ENCODE data around the gene SFXN4.
"Not testable (repeated sequence)": the region's sequence is repeated elsewhere in the genome, so short reads cannot be mapped to it uniquely, and the experiment has no call there.

Gene SFXN4

GRCh38 chr10:119143657-119144056, 21.9 kb downstream of the SFXN4 start:
- H3K4me3 ChIP-seq (ENCODE audit: low read depth, low read length), result no peak overlapping the region
- DNase-seq (ENCODE audit: low read depth), result no peak
- TF ChIP-seq CTCF (IDR thresholded peaks at IDR 0.05; ENCODE audit: low read depth, low read length) (no peak), MYC (IDR thresholded peaks at IDR 0.05; ENCODE audit: low read depth, low read length) (no peak), MAX (IDR thresholded peaks at IDR 0.05; ENCODE audit: low read depth, low read length) (no peak), POLR2A (IDR thresholded peaks at IDR 0.05; ENCODE audit: extremely low read depth, insufficient read length) (no peak)

- DNase-seq (ENCODE audit: low read depth), result no peak
- no peak for TF ChIP-seq POLR2A (IDR thresholded peaks at IDR 0.05; ENCODE audit: extremely low read depth, insufficient read length)
- TF ChIP-seq MAX (IDR thresholded peaks at IDR 0.05; ENCODE audit: low read depth, low read length), result no peak
- no peak for TF ChIP-seq MYC (IDR thresholded peaks at IDR 0.05; ENCODE audit: low read depth, low read length)
- no peak for TF ChIP-seq CTCF (IDR thresholded peaks at IDR 0.05; ENCODE audit: low read depth, low read length)
- no peak overlapping the region for H3K4me3 ChIP-seq (ENCODE audit: low read depth, low read length)
Measured at GRCh38 chr10:119140603-119141245, 24.8 kb downstream of the SFXN4 start.

GRCh38 chr10:119139464-119140067, 25.9 kb downstream of the SFXN4 start:
- TF ChIP-seq MAX (IDR thresholded peaks at IDR 0.05; ENCODE audit: low read depth, low read length), result no peak
- peak; percentile 92 for TF ChIP-seq CTCF (IDR thresholded peaks at IDR 0.05; ENCODE audit: low read depth, low read length)
- peak; percentile 79 for DNase-seq (ENCODE audit: low read depth)
- H3K4me3 ChIP-seq (ENCODE audit: low read depth, low read length), result no peak overlapping the region

GRCh38 chr10:119138346-119139306, 26.9 kb downstream of the SFXN4 start:
- DNase-seq (ENCODE audit: low read depth), result peak; percentile 86
- peak; percentile 20 for TF ChIP-seq POLR2A (IDR thresholded peaks at IDR 0.05; ENCODE audit: extremely low read depth, insufficient read length)
- no peak for TF ChIP-seq MYC (IDR thresholded peaks at IDR 0.05; ENCODE audit: low read depth, low read length)
- no peak overlapping the region for H3K4me3 ChIP-seq (ENCODE audit: low read depth, low read length)

- not testable (repeated sequence) for H3K4me3 ChIP-seq (ENCODE audit: low read depth, low read length); DNase-seq (ENCODE audit: low read depth)
Measured at GRCh38 chr10:119137878-119138277, 27.6 kb downstream of the SFXN4 start.

GRCh38 chr10:119136084-119136483, 29.4 kb downstream of the SFXN4 start:
- no peak overlapping the region for H3K4me3 ChIP-seq (ENCODE audit: low read depth, low read length)
- DNase-seq (ENCODE audit: low read depth), result peak; percentile 43
- no peak for TF ChIP-seq MAX (IDR thresholded peaks at IDR 0.05; ENCODE audit: low read depth, low read length)
- no peak for TF ChIP-seq CTCF (IDR thresholded peaks at IDR 0.05; ENCODE audit: low read depth, low read length)
- TF ChIP-seq POLR2A (IDR thresholded peaks at IDR 0.05; ENCODE audit: extremely low read depth, insufficient read length), result no peak
- TF ChIP-seq MYC (IDR thresholded peaks at IDR 0.05; ENCODE audit: low read depth, low read length), result no peak
